ENCODE data around the gene STARD9. TPM values are rescaled to one million over a fixed set of nuclear protein-coding genes. Genes with fewer than 3 reads are reported as not detected.

STARD9 gene
- total and polyA plus RNA-seq, 2 of the 4 experiments (the other 2 are of a cell fraction), result 2.0 to 3.2 TPM

DNA sequence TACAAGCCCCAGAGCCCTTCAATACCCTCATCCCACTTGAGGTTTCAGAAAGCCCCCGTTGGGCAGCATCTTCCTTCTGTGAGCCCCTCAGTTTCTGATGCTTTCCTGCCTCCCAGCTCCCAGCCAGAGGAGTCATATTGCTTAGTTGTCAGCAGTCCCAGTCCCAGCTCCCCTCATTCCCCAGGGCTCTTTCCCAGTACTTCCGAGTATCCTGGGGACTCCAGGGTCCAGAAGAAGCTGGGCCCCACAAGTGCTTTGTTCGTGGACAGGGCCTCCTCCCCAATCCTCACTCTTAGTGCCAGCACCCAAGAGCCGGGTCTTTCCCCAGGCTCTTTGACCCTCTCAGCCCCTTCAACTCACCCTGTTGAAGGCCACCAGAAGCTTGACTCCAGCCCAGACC lies 117.6 kb downstream of the STARD9 start:
- Histone ChIP-seq H2AFZ (replicated peaks; ENCODE audit: low read length, poor library complexity) (no peak overlapping the region), H3K9ac (ENCODE audit: low read depth, low read length) (no peak overlapping the region), H3K4me1 (ENCODE audit: control insufficient read depth, insufficient read depth, low read length) (no peaks in the 10 kb centered on the region), H3K4ac (ENCODE audit: low read depth, low read length) (no peak overlapping the region), H2BK120ac (ENCODE audit: low read depth, low read length) (no peak overlapping the region), H3K4me3 (ENCODE audit: insufficient read depth, low read depth, low read length) (no peak overlapping the region), H3K4me2 (ENCODE audit: low read depth, low read length) (no peak overlapping the region), H3K36me3 (ENCODE audit: control insufficient read depth, insufficient read depth, low read length) (peaks cover 25% of the 10 kb centered on the region), H3K9me3 (ENCODE audit: control insufficient read depth, insufficient read depth, low read length) (no peaks in the 10 kb centered on the region), H4K8ac (ENCODE audit: low read depth in 2 of 2, low read length in 2 of 2) (no peak overlapping the region), H4K20me1 (ENCODE audit: insufficient read depth, low read length) (no peaks in the 10 kb centered on the region), H3K18ac (ENCODE audit: low read depth, low read length) (no peak overlapping the region), H4K5ac (ENCODE audit: low read depth, low read length) (no peak overlapping the region), H3K9me1 (ENCODE audit: insufficient read depth, low read length) (peaks cover 25% of the 10 kb centered on the region; the same call in 1 of the 2 replicates), H2BK20ac (ENCODE audit: low read depth, low read length) (no peak overlapping the region), H2AK9ac (replicated peaks; ENCODE audit: low read depth, low read length, poor library complexity) (no peak overlapping the region), H3K23ac (ENCODE audit: low read depth, low read length) (no peak overlapping the region), H3K79me1 (ENCODE audit: low read depth in 1 of 2, low read length in 2 of 2) (no peaks in the 10 kb centered on the region), H4K91ac (ENCODE audit: insufficient read depth, low read depth, low read length) (no peak overlapping the region), H3K56ac (ENCODE audit: extremely low read depth, insufficient read depth, low read length) (no peak overlapping the region), H3K27me3 (ENCODE audit: control insufficient read depth, insufficient read depth, low read length) (no peaks in the 10 kb centered on the region), H3K14ac (replicated peaks; ENCODE audit: low read depth, low read length) (no peak overlapping the region), H2BK5ac (ENCODE audit: low read depth, low read length, poor library complexity, severe bottlenecking) (no peak overlapping the region), H2AK5ac (ENCODE audit: low read depth, low read length) (no peak overlapping the region), H3K27ac (ENCODE audit: insufficient read depth, low read length) (no peak overlapping the region), H2BK15ac (ENCODE audit: low read depth, low read length) (no peak overlapping the region)
- in situ Hi-C loops (cut with MboI; ENCODE audit: low sequenced_read_pairs) (no loop called here), dilution Hi-C loops (cut with HindIII; ENCODE audit: low sequenced_read_pairs, unreplicated experiment) (no loop called here), intact Hi-C loops (cut with micrococcal nuclease) (no loop called here)
- no peak for DNase-seq
- POLR2A ChIA-PET (ENCODE audit: unreplicated experiment), result no interaction called here
- no CpG with 5 or more reads among the region's 4 CpGs for WGBS, 2 experiments (ENCODE audit: extremely low coverage in 2 of 2, insufficient read length in 1 of 2)
- CTCF ChIA-PET, result no interaction called here
- ATAC-seq (ENCODE audit: low read depth), result no peak
- TF ChIP-seq USF2 (IDR thresholded peaks at IDR 0.05; ENCODE audit: low read depth, low read length), result no peak
- TF ChIP-seq RFX5 (IDR thresholded peaks at IDR 0.05; ENCODE audit: low read depth, low read length), result no peak
- no peak for TF ChIP-seq ELK1 (IDR thresholded peaks at IDR 0.05; ENCODE audit: borderline replicate concordance, low read depth, low read length)
- no peak for TF ChIP-seq CHD1 (IDR thresholded peaks at IDR 0.05; ENCODE audit: low read depth, low read length)
- TF ChIP-seq FOS (IDR thresholded peaks at IDR 0.05; ENCODE audit: low read depth, low read length), result no peak
- no peak for TF ChIP-seq SMC3 (IDR thresholded peaks at IDR 0.05; ENCODE audit: low read depth, low read length)
- no peak for TF ChIP-seq RCOR1 (IDR thresholded peaks at IDR 0.05; ENCODE audit: insufficient replicate concordance, low read length)
- no peak for TF ChIP-seq BHLHE40 (IDR thresholded peaks at IDR 0.05; ENCODE audit: low read depth, low read length)
- TF ChIP-seq, protein P1, sequence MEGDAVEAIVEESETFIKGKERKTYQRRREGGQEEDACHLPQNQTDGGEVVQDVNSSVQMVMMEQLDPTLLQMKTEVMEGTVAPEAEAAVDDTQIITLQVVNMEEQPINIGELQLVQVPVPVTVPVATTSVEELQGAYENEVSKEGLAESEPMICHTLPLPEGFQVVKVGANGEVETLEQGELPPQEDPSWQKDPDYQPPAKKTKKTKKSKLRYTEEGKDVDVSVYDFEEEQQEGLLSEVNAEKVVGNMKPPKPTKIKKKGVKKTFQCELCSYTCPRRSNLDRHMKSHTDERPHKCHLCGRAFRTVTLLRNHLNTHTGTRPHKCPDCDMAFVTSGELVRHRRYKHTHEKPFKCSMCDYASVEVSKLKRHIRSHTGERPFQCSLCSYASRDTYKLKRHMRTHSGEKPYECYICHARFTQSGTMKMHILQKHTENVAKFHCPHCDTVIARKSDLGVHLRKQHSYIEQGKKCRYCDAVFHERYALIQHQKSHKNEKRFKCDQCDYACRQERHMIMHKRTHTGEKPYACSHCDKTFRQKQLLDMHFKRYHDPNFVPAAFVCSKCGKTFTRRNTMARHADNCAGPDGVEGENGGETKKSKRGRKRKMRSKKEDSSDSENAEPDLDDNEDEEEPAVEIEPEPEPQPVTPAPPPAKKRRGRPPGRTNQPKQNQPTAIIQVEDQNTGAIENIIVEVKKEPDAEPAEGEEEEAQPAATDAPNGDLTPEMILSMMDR (conservative IDR thresholded peaks at IDR 0.05; ENCODE audit: low read depth, low read length), result no peak
- no peak for TF ChIP-seq RAD21 (IDR thresholded peaks at IDR 0.05; ENCODE audit: low read length)
- TF ChIP-seq NFE2L2 (IDR thresholded peaks at IDR 0.05; ENCODE audit: low read depth, low read length), result no peak
- TF ChIP-seq CEBPB (IDR thresholded peaks at IDR 0.05; ENCODE audit: low read depth, low read length), result no peak
- TF ChIP-seq MXI1 (IDR thresholded peaks at IDR 0.05; ENCODE audit: borderline replicate concordance, low read depth, low read length), result no peak
- TF ChIP-seq MAZ (IDR thresholded peaks at IDR 0.05; ENCODE audit: borderline replicate concordance, low read depth, low read length), result no peak
- no peak for TF ChIP-seq MAFK (IDR thresholded peaks at IDR 0.05; ENCODE audit: low read depth, low read length)
- no peak for TF ChIP-seq POLR2A (IDR thresholded peaks at IDR 0.05; ENCODE audit: low read depth, low read length)
- BruUV-seq (replicated peaks), result no TSS peak

All from IMR-90 (cell line).